KBM-7 (cell line): ENCODE results near the gene PRKCE.

Experiments used
- DNase-seq: peaks from one replicate; pipeline ENCODE4 v3.0.0-alpha.2; 2015
- in situ Hi-C: fragments of 300-500 bp; cut with MboI; formaldehyde crosslinking; loops from 2 replicates; pipeline ENCODE4 v1.14.3; 2020; ENCODE audit warnings: low sequenced_read_pairs, low pct_unique_long_range_greater_than_20kb, mixed read lengths

The PRKCE gene

GRCh38 chr2:45736757-45737704 lies 85.6 kb downstream of the PRKCE start:
- in situ Hi-C loops, result no loop called here
- DNase-seq, result no peak

- DNase-seq, result no peak
Measured at GRCh38 chr2:45739796-45740485, 88.5 kb downstream of the PRKCE start.

GRCh38 chr2:45741161-45741850 lies 89.8 kb downstream of the PRKCE start:
- in situ Hi-C loops, result no loop called here
- DNase-seq, result no peak

More at GRCh38 chr2:45739796-45740485, 88.5 kb downstream of the PRKCE start:
- in situ Hi-C loops, result no loop called here

- in situ Hi-C loops, result no loop called here
- DNase-seq, result no peak
Measured at GRCh38 chr2:45743531-45744396, 92.3 kb downstream of the PRKCE start.

GRCh38 chr2:45745231-45745630 lies 93.8 kb downstream of the PRKCE start:
- in situ Hi-C loops, result no loop called here
- DNase-seq, result no peak

GRCh38 chr2:45746888-45747287 lies 95.4 kb downstream of the PRKCE start:
- in situ Hi-C loops, result no loop called here
- no peak for DNase-seq

- in situ Hi-C loops, result no loop called here
- DNase-seq, result no peak
Measured at GRCh38 chr2:45747363-45747762, 95.9 kb downstream of the PRKCE start.

GRCh38 chr2:45748239-45748638 lies 96.8 kb downstream of the PRKCE start:
- in situ Hi-C loops, result no loop called here

GRCh38 chr2:45750001-45750400 lies 98.5 kb downstream of the PRKCE start:
- in situ Hi-C loops, result no loop called here
- no peak for DNase-seq

More at GRCh38 chr2:45748239-45748638, 96.8 kb downstream of the PRKCE start:
- no peak for DNase-seq

- in situ Hi-C loops, result no loop called here
- no peak for DNase-seq
Measured at GRCh38 chr2:45750484-45750883, 99.0 kb downstream of the PRKCE start.

- in situ Hi-C loops, result no loop called here
- DNase-seq, result no peak
Measured at GRCh38 chr2:45753381-45753780, 101.9 kb downstream of the PRKCE start.

- in situ Hi-C loops, result no loop called here
- DNase-seq, result no peak
Measured at GRCh38 chr2:45754131-45755010, 102.9 kb downstream of the PRKCE start.

GRCh38 chr2:45755585-45756335 lies 104.3 kb downstream of the PRKCE start:
- in situ Hi-C loops, result no loop called here

GRCh38 chr2:45758018-45758417 lies 106.5 kb downstream of the PRKCE start:
- no peak for DNase-seq
- in situ Hi-C loops, result no loop called here

More at GRCh38 chr2:45755585-45756335, 104.3 kb downstream of the PRKCE start:
- no peak for DNase-seq

GRCh38 chr2:45759310-45759851 lies 107.9 kb downstream of the PRKCE start:
- in situ Hi-C loops, result no loop called here
- DNase-seq, result no peak

GRCh38 chr2:45761635-45762034 lies 110.2 kb downstream of the PRKCE start:
- no peak for DNase-seq
- in situ Hi-C loops, result no loop called here

- in situ Hi-C loops, result no loop called here
Measured at GRCh38 chr2:45763255-45763654, 111.8 kb downstream of the PRKCE start.

More at GRCh38 chr2:45763255-45763654, 111.8 kb downstream of the PRKCE start:
- no peak for DNase-seq
